ENCODE data around the gene WWC2.

- TF ChIP-seq CTCF (IDR thresholded peaks at IDR 0.05) (no peak), POLR2A (IDR thresholded peaks at IDR 0.05) (no peak)
Measured at GRCh38 chr4:183314806-183315205, 215.7 kb downstream of the WWC2 start.

Measured in esophagus squamous epithelium (tissue), 4 donors.